Renal cortical epithelial cell (primary cell): ENCODE data around the gene SELL. TPM values are rescaled to one million over a fixed set of nuclear protein-coding genes. Genes with fewer than 3 reads are reported as not detected.
"Not testable (repeated sequence)": the region's sequence is repeated elsewhere in the genome, so short reads cannot be mapped to it uniquely, and the experiment has no call there.

ENCODE experiments used
- DNase-seq: peaks from one replicate; pipeline ENCODE4 v3.0.0-alpha.2; 2011; ENCODE audit warnings: low read depth
- total RNA-seq: library from RNA; depleted of rRNA; stranded (reverse); fragments of >200 nt; gene quantifications from 2 replicates; pipeline ENCODE4 v1.2.3, GENCODE V29; 2014

SELL gene
- total RNA-seq, 1 donor from 2014 or later, result 0.25 TPM

DNA sequence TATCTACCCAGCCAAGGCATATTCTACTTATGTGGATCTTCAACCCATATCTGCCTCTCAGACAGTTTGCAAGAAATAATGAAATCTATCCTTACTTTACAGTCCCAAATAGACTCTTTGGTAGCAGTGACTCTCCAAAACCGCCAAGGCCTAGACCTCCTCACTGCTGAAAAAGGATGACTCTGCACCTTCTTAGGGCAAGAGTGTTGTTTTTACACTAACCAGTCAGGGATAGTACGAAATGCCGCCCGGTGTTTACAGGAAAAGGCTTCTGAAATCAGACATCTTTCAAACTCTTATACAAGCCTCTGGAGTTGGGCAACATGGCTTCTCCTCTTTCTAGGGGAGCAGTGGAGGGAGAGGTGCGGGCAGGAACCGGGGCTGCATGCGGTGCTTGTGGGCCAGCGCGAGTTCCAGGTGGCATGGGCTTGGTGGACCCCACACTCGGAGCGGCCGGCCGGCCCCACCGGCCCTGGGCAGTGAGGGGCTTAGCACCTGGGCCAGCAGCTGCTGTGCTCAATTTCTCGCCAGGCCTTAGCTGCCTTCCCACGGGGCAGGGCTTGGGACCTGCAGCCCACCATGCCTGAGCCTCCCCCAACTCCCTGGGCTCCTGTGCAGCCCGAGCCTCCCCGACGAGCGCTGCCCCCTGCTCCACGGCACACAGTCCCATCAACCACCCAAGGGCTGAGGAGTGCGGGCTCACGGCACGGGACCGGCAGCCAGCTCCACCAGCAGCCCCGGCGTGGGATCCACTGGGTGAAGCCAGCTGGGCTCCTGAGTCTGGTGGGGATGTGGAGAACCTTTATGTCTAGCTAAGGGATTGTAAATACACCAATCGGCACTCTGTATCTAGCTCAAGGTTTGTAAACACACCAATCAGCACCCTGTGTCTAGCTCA lies 43.5 kb downstream of the SELL start:
- DNase-seq, result not testable (repeated sequence)

DNA sequence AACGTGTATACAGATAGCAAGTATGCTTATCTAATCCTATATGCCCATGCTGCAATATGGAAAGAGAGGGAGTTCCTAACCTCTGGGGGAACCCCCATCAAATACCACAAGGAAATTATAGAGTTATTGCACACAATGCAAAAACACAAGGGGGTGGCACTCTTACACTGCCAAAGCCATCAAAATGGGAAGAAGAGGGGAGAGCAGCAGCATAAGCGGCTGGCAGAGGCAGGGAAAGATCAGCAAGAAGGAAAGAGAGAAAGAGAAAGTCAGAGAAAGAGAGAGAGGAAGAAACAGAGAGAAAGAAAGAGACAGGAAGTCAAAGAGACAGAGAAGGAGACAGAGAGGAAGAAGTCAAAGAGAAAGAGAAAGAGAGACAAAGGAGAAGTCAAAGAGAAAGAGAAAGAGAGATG lies 44.2 kb downstream of the SELL start:
- not testable (repeated sequence) for DNase-seq

DNA sequence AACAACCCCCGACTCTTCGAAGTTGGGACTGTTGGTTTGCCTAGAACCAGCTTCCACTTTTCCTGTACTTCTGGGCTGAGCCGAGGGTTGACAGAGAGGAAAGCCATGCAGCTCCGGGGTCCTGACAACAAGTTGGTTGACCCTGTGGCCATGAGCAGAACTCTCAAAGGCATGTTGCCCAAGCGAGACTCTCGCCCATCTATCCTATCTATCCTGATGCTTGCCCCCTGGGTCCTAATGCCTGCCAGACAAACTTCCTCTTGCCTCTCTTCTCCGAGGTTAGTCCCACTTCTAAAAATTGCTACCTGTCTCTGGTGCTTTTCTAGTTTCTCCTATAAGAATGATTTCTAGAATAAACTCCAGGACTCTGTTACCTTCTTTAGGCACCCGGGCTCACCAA lies 48.7 kb downstream of the SELL start:
- DNase-seq, result not testable (repeated sequence)

DNA sequence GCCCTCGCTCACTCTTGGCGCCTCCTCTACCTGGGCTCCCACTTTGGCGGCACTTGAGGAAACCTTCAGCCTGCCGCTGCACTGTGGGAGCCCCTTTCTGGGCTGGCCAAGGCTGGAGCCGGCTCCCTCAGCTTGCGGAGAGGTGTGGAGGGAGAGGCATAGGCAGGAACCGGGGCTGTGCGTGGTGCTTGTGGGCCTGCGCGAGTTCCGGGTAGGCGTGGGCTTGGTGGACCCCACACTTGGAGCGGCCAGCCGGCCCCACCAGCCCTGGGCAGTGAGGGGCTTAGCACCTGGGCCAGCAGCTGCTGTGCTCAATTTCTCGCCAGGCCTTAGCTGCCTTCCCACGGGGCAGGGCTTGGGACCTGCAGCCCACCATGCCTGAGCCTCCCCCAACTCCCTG lies 50.4 kb downstream of the SELL start:
- DNase-seq, result not testable (repeated sequence)

DNA sequence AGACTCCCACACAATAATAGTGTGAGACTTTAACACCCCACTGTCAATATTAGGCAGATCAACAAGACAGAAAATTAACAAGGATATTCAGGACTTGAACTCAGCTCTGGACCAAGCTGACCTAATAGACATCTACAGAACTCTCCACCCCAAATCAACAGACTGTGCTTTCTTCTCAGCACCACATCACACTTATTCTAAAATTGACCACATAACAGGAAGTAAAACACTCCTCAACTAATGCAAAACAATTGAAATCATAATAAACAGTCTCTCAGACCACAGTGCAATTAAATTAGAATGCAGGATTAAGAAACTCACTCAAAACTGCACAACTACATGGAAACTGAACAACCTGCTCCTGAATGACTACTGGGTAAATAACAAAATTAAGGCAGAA lies 52.6 kb downstream of the SELL start:
- DNase-seq, result not testable (repeated sequence)

DNA sequence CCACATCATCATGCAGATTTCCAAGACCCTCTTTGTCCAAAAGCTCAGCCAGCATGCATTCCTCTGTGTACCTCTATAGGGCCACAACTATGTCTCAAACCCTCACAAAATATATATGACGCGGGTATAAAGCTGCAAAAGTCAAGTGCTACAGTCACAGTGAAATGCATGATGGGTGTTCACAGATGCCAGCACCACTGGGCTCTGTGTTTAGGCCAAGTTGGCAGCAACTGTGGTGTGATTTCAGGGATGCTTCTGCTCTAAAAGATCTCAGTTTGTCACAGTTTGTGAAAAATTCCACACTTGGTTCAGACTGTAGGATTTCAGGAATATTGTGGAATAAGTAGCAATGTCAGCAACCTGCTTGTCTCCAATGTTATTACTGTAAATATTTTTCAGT lies 57.5 kb downstream of the SELL start:
- DNase-seq, result no peak

DNA sequence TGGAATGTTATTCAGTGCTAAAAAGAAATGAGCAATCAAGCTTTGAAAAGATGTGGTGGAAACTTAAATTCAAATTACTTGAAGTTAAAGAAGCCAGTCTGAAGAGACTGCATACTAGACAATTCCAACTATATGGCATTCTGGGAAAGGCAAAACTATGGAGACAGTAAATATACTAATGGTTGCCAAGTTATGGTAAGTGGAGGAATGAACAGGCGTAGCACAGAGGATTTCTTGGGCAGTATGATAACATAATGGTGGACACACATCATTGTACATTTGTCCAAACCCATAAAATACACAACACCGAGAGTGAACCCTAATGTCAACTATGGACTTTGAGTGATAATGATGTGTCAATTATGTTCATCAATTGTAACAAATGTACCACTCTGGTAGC lies 60.4 kb downstream of the SELL start:
- DNase-seq, result no peak

DNA sequence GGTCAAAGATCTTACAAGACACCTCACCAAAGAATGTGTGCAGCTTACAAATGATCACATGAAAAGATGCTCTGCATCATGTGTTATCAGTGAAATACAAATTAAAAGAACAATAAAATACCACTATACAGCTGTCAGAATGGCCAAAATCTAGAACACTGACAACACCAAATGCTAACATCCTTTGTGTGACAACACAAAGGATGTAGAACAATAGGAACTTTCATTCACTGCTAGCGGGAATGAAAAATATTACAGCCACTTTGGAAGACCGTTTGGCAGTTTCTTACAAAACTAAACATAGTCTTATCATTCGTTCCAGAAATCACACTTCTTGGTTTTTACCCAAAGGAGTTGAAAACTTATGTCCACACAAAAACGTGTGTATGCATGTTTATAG lies 60.9 kb downstream of the SELL start:
- DNase-seq, result no peak

DNA sequence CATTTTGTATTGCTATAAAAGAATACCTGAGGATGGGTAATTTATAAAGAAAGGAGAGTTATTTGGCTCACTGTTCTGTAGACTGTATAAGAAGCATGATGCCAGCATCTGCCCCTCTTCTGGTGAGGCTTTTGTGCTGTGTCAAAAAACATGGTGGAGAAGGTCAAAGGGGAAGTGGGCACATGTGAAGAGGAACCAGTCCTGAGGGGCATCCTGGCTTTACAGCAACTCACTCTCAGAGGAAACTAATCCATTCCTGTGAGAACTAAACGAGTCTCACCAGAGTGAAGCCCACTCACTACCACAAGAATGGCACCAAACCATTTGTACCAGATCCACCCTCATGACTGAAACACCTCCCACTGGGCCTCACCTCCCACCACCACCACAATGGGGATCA lies 62.7 kb downstream of the SELL start:
- DNase-seq, result no peak

DNA sequence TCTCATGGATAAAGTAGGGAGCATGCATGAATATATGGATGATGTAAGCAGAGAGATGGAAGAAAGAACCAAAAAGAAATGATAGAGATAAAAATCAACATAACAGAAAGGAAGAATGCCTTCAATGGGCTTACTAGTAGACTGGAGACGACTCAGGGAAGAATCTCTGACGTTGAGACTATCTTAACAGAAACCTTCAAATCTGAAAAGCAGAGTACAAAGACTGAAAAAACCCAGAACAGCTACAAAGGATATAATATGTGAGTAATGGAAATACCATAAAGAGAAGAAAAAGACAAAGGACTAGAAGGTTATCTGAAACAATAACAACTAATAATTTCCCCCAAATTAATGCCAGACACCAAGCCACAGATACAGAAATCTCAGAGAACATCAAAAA lies 63.2 kb downstream of the SELL start:
- DNase-seq, result no peak

DNA sequence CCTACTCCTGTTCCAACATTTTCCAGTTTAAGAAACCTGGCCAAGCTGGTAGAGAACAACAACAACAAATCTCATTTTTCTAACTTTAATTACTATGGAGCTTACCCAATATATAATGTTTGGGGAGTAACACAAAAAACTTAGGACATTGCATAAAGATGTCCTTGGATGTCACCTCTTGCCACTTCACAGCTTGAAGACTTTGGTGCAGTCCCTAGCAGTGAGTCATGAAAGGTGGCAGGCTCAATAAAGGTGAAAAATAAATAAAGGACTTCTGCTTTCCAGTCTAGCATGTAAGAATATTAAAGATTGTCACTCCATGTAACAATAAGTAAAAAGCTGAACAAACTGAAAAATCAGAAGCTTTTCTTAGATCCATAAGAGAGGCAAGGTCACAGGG lies 63.9 kb downstream of the SELL start:
- no peak for DNase-seq

DNA sequence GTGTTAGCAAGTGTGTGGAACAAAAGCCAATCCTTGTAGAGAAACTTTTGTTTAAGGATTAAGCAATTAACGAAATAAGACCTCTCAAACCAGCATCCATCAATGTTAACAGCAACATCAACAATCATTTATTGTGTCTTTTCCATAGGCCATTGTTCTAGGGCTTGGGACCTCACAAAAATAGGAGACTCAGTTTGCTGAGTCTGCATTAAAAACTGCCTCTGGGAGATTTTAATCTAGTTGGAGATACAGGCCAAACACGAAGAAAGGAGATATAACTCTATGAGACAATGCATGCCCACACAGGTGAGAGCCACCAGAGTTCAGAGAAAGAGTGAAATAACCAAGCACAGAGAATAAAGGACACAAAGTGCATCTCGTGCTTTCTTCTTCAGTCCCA lies 67.1 kb downstream of the SELL start:
- DNase-seq, result no peak

Other genes with a start within 250 kb of the SELL start
- 11.9 and 29.9 TPM in 2 replicates for gene SLC19A2, start 225.7 kb downstream of the SELL start, total RNA-seq
- under 0.01 and 0.05 TPM in 2 replicates for gene F5, start 125.1 kb downstream of the SELL start, total RNA-seq
- not detected in 2 replicates for gene SELP, start 81.5 kb downstream of the SELL start, total RNA-seq
- not detected in 2 replicates for gene SELE, start 22.5 kb upstream of the SELL start, total RNA-seq
- 5.9 and 7.3 TPM in 2 replicates for gene METTL18, start 83.3 kb upstream of the SELL start, total RNA-seq
- gene SCYL3, start 182.3 kb upstream of the SELL start, total RNA-seq, result 8.7 and 10.3 TPM in 2 replicates